GM12892 (cell line): ENCODE measurements around the gene SAPCD1.

Experiments used
- POLR2A ChIP-seq: IDR thresholded peaks from 2 replicates; pipeline ENCODE4 v1.6.1; 2011; ENCODE audit warnings: low read depth, low read length, control low read depth
- POLR2AphosphoS5 ChIP-seq: IDR thresholded peaks from 2 replicates; pipeline ENCODE4 v1.6.1; 2011; ENCODE audit warnings: low read depth, low read length, control low read depth

DNA sequence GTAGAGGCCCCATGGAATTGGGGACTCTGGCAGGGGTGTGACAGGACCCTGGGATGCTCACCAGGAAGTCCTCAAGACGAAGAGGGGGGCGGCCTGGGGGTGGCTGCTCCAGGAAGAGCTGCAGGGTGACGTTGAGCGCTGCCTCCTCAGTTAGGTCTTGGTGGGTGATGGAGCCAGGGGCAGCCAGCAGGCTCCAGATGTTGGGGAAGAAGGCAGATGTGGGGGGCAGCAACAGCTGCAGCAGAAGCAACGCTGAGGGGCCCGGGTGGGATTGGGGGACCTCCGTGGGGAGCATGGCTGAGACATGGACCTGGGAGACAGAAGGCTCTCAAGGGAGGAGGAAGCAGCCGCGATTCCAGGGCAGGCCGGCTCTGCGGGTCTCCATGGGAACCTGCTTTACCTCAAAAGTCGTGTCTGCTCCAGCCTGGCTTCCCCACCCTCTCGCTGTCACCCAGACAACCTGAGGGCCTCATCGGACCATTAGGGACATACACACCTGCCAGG is 14.1 kb downstream of the SAPCD1 start:
- TF ChIP-seq POLR2AphosphoS5 (no peak), POLR2A (peak; percentile 19; the same call in 1 of the 2 replicates)
